CD4-positive, alpha-beta T cell treated with Interferon alpha-2 for 1 hour (primary cell): ENCODE results near the gene ERC1.

Experiments
- DNase-seq, 2 donors: peaks; one replicate each; pipeline ENCODE4 v3.0.0-alpha.2; 2020 to 2022

ERC1 gene

GRCh38 chr12:1421091-1421846, 430.2 kb downstream of the ERC1 start:
- no peak for DNase-seq

- DNase-seq = peak in 1 of 2 donors; percentile 5
Measured at GRCh38 chr12:1422604-1423315, 431.7 kb downstream of the ERC1 start.

- DNase-seq = no peak
Measured at GRCh38 chr12:1424674-1425395, 433.8 kb downstream of the ERC1 start.

- no peak for DNase-seq
Measured at GRCh38 chr12:1425396-1425729, 434.3 kb downstream of the ERC1 start.

GRCh38 chr12:1428671-1429070, 437.6 kb downstream of the ERC1 start:
- DNase-seq = no peak

- no peak for DNase-seq
Measured at GRCh38 chr12:1429980-1430379, 439.0 kb downstream of the ERC1 start.

- DNase-seq = no peak
Measured at GRCh38 chr12:1434296-1434955, 443.4 kb downstream of the ERC1 start.

- no peak for DNase-seq
Measured at GRCh38 chr12:1435044-1435443, 444.0 kb downstream of the ERC1 start.

GRCh38 chr12:1435456-1435855, 444.4 kb downstream of the ERC1 start:
- no peak for DNase-seq

- no peak for DNase-seq
Measured at GRCh38 chr12:1436015-1436414, 445.0 kb downstream of the ERC1 start.

- DNase-seq = no peak
Measured at GRCh38 chr12:1436981-1437380, 446.0 kb downstream of the ERC1 start.

GRCh38 chr12:1439201-1439600, 448.2 kb downstream of the ERC1 start:
- no peak for DNase-seq

- DNase-seq = no peak
Measured at GRCh38 chr12:1439687-1440086, 448.7 kb downstream of the ERC1 start.

- DNase-seq = no peak
Measured at GRCh38 chr12:1443421-1444141, 452.6 kb downstream of the ERC1 start.

GRCh38 chr12:1444142-1444516, 453.1 kb downstream of the ERC1 start:
- DNase-seq = no peak

GRCh38 chr12:1445807-1446206, 454.8 kb downstream of the ERC1 start:
- DNase-seq = no peak

GRCh38 chr12:1448336-1448735, 457.3 kb downstream of the ERC1 start:
- DNase-seq = no peak

- no peak for DNase-seq
Measured at GRCh38 chr12:1453810-1454209, 462.8 kb downstream of the ERC1 start.

- no peak for DNase-seq
Measured at GRCh38 chr12:1456885-1457284, 465.9 kb downstream of the ERC1 start.

- no peak for DNase-seq
Measured at GRCh38 chr12:1457901-1458300, 466.9 kb downstream of the ERC1 start.

GRCh38 chr12:1459339-1459738, 468.3 kb downstream of the ERC1 start:
- DNase-seq = no peak

GRCh38 chr12:1463073-1463905, 472.3 kb downstream of the ERC1 start:
- DNase-seq = no peak
